PC-9 (cell line): ENCODE results near the gene VWA5B2.

Experiments
- EZH2 ChIP-seq: fragments of 200-600 bp; sonication (generic); IDR thresholded peaks from 2 replicates; pipeline ENCODE4 v1.8.0; 2017; ENCODE audit warnings: antibody characterized with exemption, low read depth
- TF ChIP-seq, protein P1 (sequence below): fragments of 200-600 bp; sonication (generic); conservative IDR thresholded peaks from 2 replicates; pipeline ENCODE4 v1.6.1; 2017; ENCODE audit warnings: mixed run types, antibody characterized with exemption, mild to moderate bottlenecking, moderate library complexity

DNA sequence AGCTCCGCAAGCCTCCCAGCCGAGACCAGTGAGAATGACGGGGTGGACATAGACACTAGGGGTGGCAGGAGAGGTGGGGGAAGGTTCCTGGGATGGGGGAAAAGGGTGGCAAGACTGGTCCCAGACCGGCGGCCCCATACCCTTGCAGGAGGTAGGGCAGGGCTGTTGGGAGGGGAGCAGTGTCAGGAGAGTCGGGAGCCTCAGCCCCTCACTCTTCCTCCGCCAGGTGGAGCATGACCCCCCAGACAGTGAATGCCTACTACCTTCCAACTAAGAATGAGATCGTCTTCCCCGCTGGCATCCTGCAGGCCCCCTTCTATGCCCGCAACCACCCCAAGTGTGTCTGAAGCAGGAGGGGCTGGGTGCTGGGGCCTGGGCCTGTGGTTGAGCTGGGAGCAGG, 60.9 kb downstream of the VWA5B2 start:
- TF ChIP-seq, protein P1, sequence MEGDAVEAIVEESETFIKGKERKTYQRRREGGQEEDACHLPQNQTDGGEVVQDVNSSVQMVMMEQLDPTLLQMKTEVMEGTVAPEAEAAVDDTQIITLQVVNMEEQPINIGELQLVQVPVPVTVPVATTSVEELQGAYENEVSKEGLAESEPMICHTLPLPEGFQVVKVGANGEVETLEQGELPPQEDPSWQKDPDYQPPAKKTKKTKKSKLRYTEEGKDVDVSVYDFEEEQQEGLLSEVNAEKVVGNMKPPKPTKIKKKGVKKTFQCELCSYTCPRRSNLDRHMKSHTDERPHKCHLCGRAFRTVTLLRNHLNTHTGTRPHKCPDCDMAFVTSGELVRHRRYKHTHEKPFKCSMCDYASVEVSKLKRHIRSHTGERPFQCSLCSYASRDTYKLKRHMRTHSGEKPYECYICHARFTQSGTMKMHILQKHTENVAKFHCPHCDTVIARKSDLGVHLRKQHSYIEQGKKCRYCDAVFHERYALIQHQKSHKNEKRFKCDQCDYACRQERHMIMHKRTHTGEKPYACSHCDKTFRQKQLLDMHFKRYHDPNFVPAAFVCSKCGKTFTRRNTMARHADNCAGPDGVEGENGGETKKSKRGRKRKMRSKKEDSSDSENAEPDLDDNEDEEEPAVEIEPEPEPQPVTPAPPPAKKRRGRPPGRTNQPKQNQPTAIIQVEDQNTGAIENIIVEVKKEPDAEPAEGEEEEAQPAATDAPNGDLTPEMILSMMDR: no peak
- no peak for TF ChIP-seq EZH2
